ENCODE results near the gene CNTNAP2.

- TF ChIP-seq CTCF (IDR thresholded peaks at IDR 0.05) (no peak), POLR2A (IDR thresholded peaks at IDR 0.05) (no peak)
These were observed 1053.9 kb downstream of the CNTNAP2 start for GRCh38 chr7:147170341-147171012.
